Transverse colon (tissue), 4 donors: Measurements from ENCODE around the gene RASAL1.

Experiments
- EP300 ChIP-seq: sonication (generic); formaldehyde crosslinking; IDR thresholded peaks from one replicate; pipeline ENCODE4 v1.6.1; 2017; ENCODE audit warnings: antibody characterized with exemption, low read depth
- POLR2AphosphoS5 ChIP-seq, 3 donors: sonication (generic); formaldehyde crosslinking; IDR thresholded peaks; one replicate each; pipeline ENCODE4 v1.6.1; 2016; ENCODE audit warnings: antibody characterized with exemption in 3 of 3
- TF ChIP-seq, protein P1 (sequence below), 5 experiments: fragments of 200-600 bp in 3 of 5; fragments of 450-650 bp in 2 of 5; sonication (generic) in 3 of 5; IDR thresholded peaks; 1 replicate in 2 of 5; 2 replicates in 3 of 5; pipeline ENCODE4 v1.5.1; 2016 to 2017; ENCODE audit warnings: antibody characterized with exemption in 5 of 5, inconsistent platforms in 3 of 5, mild to moderate bottlenecking in 2 of 5, moderate library complexity in 1 of 5

DNA sequence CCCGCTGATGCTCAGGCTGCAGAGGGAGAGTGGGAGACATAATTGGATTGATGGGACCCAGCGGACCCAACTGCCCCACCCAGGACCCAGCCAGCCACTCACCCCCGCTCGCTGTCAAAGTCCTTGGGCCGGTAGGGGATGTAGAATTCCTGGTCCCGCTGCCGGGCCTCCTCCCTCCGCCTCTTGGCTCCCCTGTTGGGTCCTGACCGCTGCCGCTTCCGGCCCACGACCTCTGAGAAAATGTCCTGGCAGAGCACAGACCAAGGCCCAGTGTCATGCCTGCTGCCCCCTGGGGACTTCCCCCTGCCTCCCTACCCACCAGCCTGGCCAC is 27.4 kb upstream of the RASAL1 start:
- TF ChIP-seq EP300 (no peak), POLR2AphosphoS5 (IDR thresholded peaks at IDR 0.05) (no peak)
- TF ChIP-seq, protein P1, sequence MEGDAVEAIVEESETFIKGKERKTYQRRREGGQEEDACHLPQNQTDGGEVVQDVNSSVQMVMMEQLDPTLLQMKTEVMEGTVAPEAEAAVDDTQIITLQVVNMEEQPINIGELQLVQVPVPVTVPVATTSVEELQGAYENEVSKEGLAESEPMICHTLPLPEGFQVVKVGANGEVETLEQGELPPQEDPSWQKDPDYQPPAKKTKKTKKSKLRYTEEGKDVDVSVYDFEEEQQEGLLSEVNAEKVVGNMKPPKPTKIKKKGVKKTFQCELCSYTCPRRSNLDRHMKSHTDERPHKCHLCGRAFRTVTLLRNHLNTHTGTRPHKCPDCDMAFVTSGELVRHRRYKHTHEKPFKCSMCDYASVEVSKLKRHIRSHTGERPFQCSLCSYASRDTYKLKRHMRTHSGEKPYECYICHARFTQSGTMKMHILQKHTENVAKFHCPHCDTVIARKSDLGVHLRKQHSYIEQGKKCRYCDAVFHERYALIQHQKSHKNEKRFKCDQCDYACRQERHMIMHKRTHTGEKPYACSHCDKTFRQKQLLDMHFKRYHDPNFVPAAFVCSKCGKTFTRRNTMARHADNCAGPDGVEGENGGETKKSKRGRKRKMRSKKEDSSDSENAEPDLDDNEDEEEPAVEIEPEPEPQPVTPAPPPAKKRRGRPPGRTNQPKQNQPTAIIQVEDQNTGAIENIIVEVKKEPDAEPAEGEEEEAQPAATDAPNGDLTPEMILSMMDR (IDR thresholded peaks at IDR 0.05), result no peak
